Vagina (tissue), 2 donors: ENCODE data around the gene KIAA2012.

ENCODE experiments used
- POLR2A ChIP-seq, 2 donors: fragments of 450-650 bp; IDR thresholded peaks; one replicate each; pipeline ENCODE4 v1.6.1; 2017; ENCODE audit warnings: antibody characterized with exemption in 2 of 2, mild to moderate bottlenecking in 2 of 2, moderate library complexity in 2 of 2
- POLR2AphosphoS5 ChIP-seq, 2 donors: sonication (generic); formaldehyde crosslinking; IDR thresholded peaks; one replicate each; pipeline ENCODE4 v1.9.0; 2017; ENCODE audit warnings: antibody characterized with exemption in 2 of 2, mild to moderate bottlenecking in 2 of 2, low read depth in 1 of 2; ENCODE audit not compliant: insufficient read depth in 1 of 2
- TF ChIP-seq, protein P1 (sequence below), 3 experiments: fragments of 450-650 bp in 2 of 3; fragments of 200-600 bp in 1 of 3; sonication (generic) in 1 of 3; IDR thresholded peaks; one replicate each; pipeline ENCODE4 v1.5.1; 2017 to 2019; ENCODE audit warnings: antibody characterized with exemption in 3 of 3, mild to moderate bottlenecking in 2 of 3, moderate library complexity in 2 of 3

GRCh38 chr2:202064171-202064880 lies 8.7 kb upstream of the KIAA2012 start:
- TF ChIP-seq, protein P1, sequence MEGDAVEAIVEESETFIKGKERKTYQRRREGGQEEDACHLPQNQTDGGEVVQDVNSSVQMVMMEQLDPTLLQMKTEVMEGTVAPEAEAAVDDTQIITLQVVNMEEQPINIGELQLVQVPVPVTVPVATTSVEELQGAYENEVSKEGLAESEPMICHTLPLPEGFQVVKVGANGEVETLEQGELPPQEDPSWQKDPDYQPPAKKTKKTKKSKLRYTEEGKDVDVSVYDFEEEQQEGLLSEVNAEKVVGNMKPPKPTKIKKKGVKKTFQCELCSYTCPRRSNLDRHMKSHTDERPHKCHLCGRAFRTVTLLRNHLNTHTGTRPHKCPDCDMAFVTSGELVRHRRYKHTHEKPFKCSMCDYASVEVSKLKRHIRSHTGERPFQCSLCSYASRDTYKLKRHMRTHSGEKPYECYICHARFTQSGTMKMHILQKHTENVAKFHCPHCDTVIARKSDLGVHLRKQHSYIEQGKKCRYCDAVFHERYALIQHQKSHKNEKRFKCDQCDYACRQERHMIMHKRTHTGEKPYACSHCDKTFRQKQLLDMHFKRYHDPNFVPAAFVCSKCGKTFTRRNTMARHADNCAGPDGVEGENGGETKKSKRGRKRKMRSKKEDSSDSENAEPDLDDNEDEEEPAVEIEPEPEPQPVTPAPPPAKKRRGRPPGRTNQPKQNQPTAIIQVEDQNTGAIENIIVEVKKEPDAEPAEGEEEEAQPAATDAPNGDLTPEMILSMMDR (IDR thresholded peaks at IDR 0.05) = no peak
- TF ChIP-seq POLR2A (IDR thresholded peaks at IDR 0.05) (no peak), POLR2AphosphoS5 (IDR thresholded peaks at IDR 0.05; ENCODE audit: insufficient read depth in 1 of 2, low read depth in 1 of 2) (no peak)
